ENCODE measurements around the gene KAT7.

Gene KAT7

GRCh38 chr17:49842371-49842770 lies 53.9 kb downstream of the KAT7 start:
- Histone ChIP-seq H3K9ac (ENCODE audit: low read depth, low read length) (no peak overlapping the region), H3K4me1 (ENCODE audit: insufficient read depth, low read length) (no peaks in the 10 kb centered on the region), H3K79me2 (ENCODE audit: insufficient read depth, low read length) (no peaks in the 10 kb centered on the region), H3K4me2 (ENCODE audit: insufficient read depth, low read length) (no peak overlapping the region), H4K20me1 (ENCODE audit: insufficient read depth, low read length) (0 out of 2 replicates have a peak, but pooled peaks cover 3% of the 10 kb centered on the region), H3K9me3 (ENCODE audit: insufficient read depth, low read length, severe bottlenecking) (no peaks in the 10 kb centered on the region), H2AFZ (ENCODE audit: low read depth, low read length) (no peak overlapping the region), H3K4me3 (ENCODE audit: low read depth in 1 of 2, low read length in 2 of 2) (no peak overlapping the region), H3K27ac (ENCODE audit: low read length) (no peak overlapping the region), H3K27me3 (ENCODE audit: insufficient read depth, low read length, poor library complexity) (no peaks in the 10 kb centered on the region), H3K36me3 (ENCODE audit: insufficient read depth, low read length) (no peaks in the 10 kb centered on the region)
- TF ChIP-seq CTCF (IDR thresholded peaks at IDR 0.05; ENCODE audit: borderline replicate concordance, extremely low read depth, low read length, poor library complexity, severe bottlenecking): no peak
- no peak for TF ChIP-seq EZH2 (IDR thresholded peaks at IDR 0.05; ENCODE audit: borderline replicate concordance, low read depth, low read length, severe bottlenecking)
- ATAC-seq (ENCODE audit: insufficient read depth, low read depth) (no peak), DNase-seq (no peak)

DNA sequence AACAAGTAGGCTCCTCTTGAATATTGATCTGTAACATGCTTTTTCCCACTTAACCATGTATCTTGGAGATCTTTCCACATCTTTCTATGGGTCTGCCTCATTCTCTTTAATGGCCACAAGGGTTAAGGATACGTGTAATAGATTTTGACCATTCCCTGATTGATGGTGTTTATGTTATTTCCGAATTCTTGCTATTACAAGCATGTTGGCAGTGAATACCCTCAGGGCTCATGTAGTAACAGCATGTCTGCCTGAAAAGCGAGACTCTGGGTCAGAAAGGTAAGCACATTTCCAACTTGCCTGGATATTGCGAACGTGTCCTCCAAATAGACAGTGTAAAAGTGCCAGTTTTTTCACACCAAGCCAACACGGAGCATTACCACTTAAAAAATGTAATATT lies 54.4 kb downstream of the KAT7 start:
- ATAC-seq (ENCODE audit: insufficient read depth, low read depth) (no peak), DNase-seq (no peak)
- TF ChIP-seq EZH2 (IDR thresholded peaks at IDR 0.05; ENCODE audit: borderline replicate concordance, low read depth, low read length, severe bottlenecking): no peak
- TF ChIP-seq CTCF (IDR thresholded peaks at IDR 0.05; ENCODE audit: borderline replicate concordance, extremely low read depth, low read length, poor library complexity, severe bottlenecking): no peak
- Histone ChIP-seq H3K4me3 (ENCODE audit: low read depth in 1 of 2, low read length in 2 of 2) (no peak overlapping the region), H2AFZ (ENCODE audit: low read depth, low read length) (no peak overlapping the region), H3K36me3 (ENCODE audit: insufficient read depth, low read length) (no peaks in the 10 kb centered on the region), H3K27ac (ENCODE audit: low read length) (no peak overlapping the region), H3K27me3 (ENCODE audit: insufficient read depth, low read length, poor library complexity) (no peaks in the 10 kb centered on the region), H3K79me2 (ENCODE audit: insufficient read depth, low read length) (no peaks in the 10 kb centered on the region), H3K4me1 (ENCODE audit: insufficient read depth, low read length) (no peaks in the 10 kb centered on the region), H3K9me3 (ENCODE audit: insufficient read depth, low read length, severe bottlenecking) (no peaks in the 10 kb centered on the region), H3K9ac (ENCODE audit: low read depth, low read length) (no peak overlapping the region), H3K4me2 (ENCODE audit: insufficient read depth, low read length) (no peak overlapping the region), H4K20me1 (ENCODE audit: insufficient read depth, low read length) (0 out of 2 replicates have a peak, but pooled peaks cover 3% of the 10 kb centered on the region)

GRCh38 chr17:49843774-49844350 lies 55.4 kb downstream of the KAT7 start:
- peak; percentile 38 for TF ChIP-seq CTCF (IDR thresholded peaks at IDR 0.05; ENCODE audit: borderline replicate concordance, extremely low read depth, low read length, poor library complexity, severe bottlenecking)
- no peak for TF ChIP-seq EZH2 (IDR thresholded peaks at IDR 0.05; ENCODE audit: borderline replicate concordance, low read depth, low read length, severe bottlenecking)
- ATAC-seq (ENCODE audit: insufficient read depth, low read depth) (0 out of 3 replicates have a peak, but pooled peaks have one; percentile 48), DNase-seq (peak; percentile 22)
- Histone ChIP-seq H4K20me1 (ENCODE audit: insufficient read depth, low read length) (0 out of 2 replicates have a peak, but pooled peaks cover 3% of the 10 kb centered on the region), H3K4me2 (ENCODE audit: insufficient read depth, low read length) (no peak overlapping the region), H3K9ac (ENCODE audit: low read depth, low read length) (no peak overlapping the region), H3K4me1 (ENCODE audit: insufficient read depth, low read length) (no peaks in the 10 kb centered on the region), H3K9me3 (ENCODE audit: insufficient read depth, low read length, severe bottlenecking) (no peaks in the 10 kb centered on the region), H3K27me3 (ENCODE audit: insufficient read depth, low read length, poor library complexity) (no peaks in the 10 kb centered on the region), H3K79me2 (ENCODE audit: insufficient read depth, low read length) (no peaks in the 10 kb centered on the region), H3K27ac (ENCODE audit: low read length) (no peak overlapping the region), H2AFZ (ENCODE audit: low read depth, low read length) (no peak overlapping the region), H3K36me3 (ENCODE audit: insufficient read depth, low read length) (no peaks in the 10 kb centered on the region), H3K4me3 (ENCODE audit: low read depth in 1 of 2, low read length in 2 of 2) (no peak overlapping the region)

Data from DND-41 (cell line).